Smooth muscle cell (in vitro differentiated cells): Measurements from ENCODE around the gene ZNF587. TPM values are rescaled to one million over a fixed set of nuclear protein-coding genes. Genes with fewer than 3 reads are reported as not detected.
A peak's percentile ranks its signal among the peaks of the same experiment; 100 is the strongest.
"Not testable (repeated sequence)": the region's sequence is repeated elsewhere in the genome, so short reads cannot be mapped to it uniquely, and the experiment has no call there.

ENCODE experiments used
- DNase-seq: peaks from one replicate; lab custom pipeline; 2025; ENCODE audit not compliant: unreplicated experiment; lab: John Stamatoyannopoulos, UW
- H2AFZ ChIP-seq: fragments of 200-600 bp; sonication (generic); 2 replicates; pipeline ENCODE4 v1.6.0; 2016; ENCODE audit warnings: antibody characterized with exemption, low read depth, mild to moderate bottlenecking
- H3F3A ChIP-seq: fragments of 200-600 bp; sonication (generic); 2 replicates; pipeline ENCODE4 v1.6.0; 2017; ENCODE audit warnings: antibody characterized with exemption, low read depth
- H3K27ac ChIP-seq: fragments of 200-600 bp; sonication (generic); 2 replicates; pipeline ENCODE4 v1.5.1; 2016; ENCODE audit warnings: low read depth, mild to moderate bottlenecking
- H3K27me3 ChIP-seq: fragments of 200-600 bp; sonication (generic); 2 replicates; pipeline ENCODE4 v1.6.1; 2016; ENCODE audit warnings: low read depth, mild to moderate bottlenecking
- H3K36me3 ChIP-seq: fragments of 200-600 bp; sonication (generic); 2 replicates; pipeline ENCODE4 v1.5.1; 2016; ENCODE audit warnings: low read depth
- H3K4me1 ChIP-seq: fragments of 200-600 bp; sonication (generic); 2 replicates; pipeline ENCODE4 v1.5.1; 2016; ENCODE audit warnings: low read depth
- H3K4me2 ChIP-seq: fragments of 200-600 bp; sonication (generic); 2 replicates; pipeline ENCODE4 v1.6.0; 2016; ENCODE audit warnings: mild to moderate bottlenecking
- H3K4me3 ChIP-seq: fragments of 200-600 bp; sonication (generic); 2 replicates; pipeline ENCODE4 v1.5.1; 2016; ENCODE audit warnings: mild to moderate bottlenecking
- H3K79me2 ChIP-seq: fragments of 200-600 bp; sonication (generic); 2 replicates; pipeline ENCODE4 v1.6.0; 2016; ENCODE audit warnings: low read depth, mild to moderate bottlenecking
- H3K9ac ChIP-seq: fragments of 200-600 bp; sonication (generic); 2 replicates; pipeline ENCODE4 v1.6.0; 2016; ENCODE audit warnings: low read depth
- H3K9me3 ChIP-seq: fragments of 200-600 bp; sonication (generic); replicated peaks from 2 replicates; pipeline ENCODE4 v1.5.1; 2016; ENCODE audit warnings: low read depth
- H4K20me1 ChIP-seq: fragments of 200-600 bp; sonication (generic); 2 replicates; pipeline ENCODE4 v1.6.0; 2016; ENCODE audit warnings: low read depth
- CTCF ChIP-seq: fragments of 200-600 bp; sonication (generic); IDR thresholded peaks from 2 replicates; pipeline ENCODE4 v1.5.1; 2017; ENCODE audit warnings: borderline replicate concordance, mild to moderate bottlenecking, antibody characterized with exemption; ENCODE audit not compliant: insufficient read depth, poor library complexity, severe bottlenecking
- WGBS: methylation state at CpG from one replicate; pipeline ENCODE4 v1.1.7; 2016; ENCODE audit warnings: low lambda C conversion rate; 5-methylcytosine and 5-hydroxymethylcytosine counted together
- polyA plus RNA-seq: library from polyadenylated mRNA; unstranded; fragments of >200 nt; fragmentation: Nextera tagmentation; extraction: Ambion mirVana; gene quantifications from 2 replicates; pipeline ENCODE4 v1.2.1, GENCODE V29; 2016
- total RNA-seq: library from RNA; depleted of rRNA; stranded (reverse); fragments of >200 nt; gene quantifications from 2 replicates; pipeline ENCODE4 v1.2.3, GENCODE V29; 2014

The ZNF587 gene
- total and polyA plus RNA-seq, 2 experiments from 2014 or later = 3.9 to 13.9 TPM

GRCh38 chr19:57841122-57841763 is 8.4 kb upstream of the ZNF587 start:
- peaks cover 93% of the 10 kb centered on the region for H4K20me1 ChIP-seq
- WGBS = 91% methylated on average over 6 of the region's 6 CpGs

GRCh38 chr19:57847164-57847563 is 2.5 kb upstream of the ZNF587 start:
- not testable (repeated sequence) for DNase-seq, H3K4me3 ChIP-seq, H3K27me3 ChIP-seq, H3K9me3 ChIP-seq, H3K4me1 ChIP-seq, H3K36me3 ChIP-seq, H2AFZ ChIP-seq, H3K9ac ChIP-seq, H3K27ac ChIP-seq, H3K4me2 ChIP-seq
- Histone ChIP-seq H3F3A (peaks cover 15% of the 10 kb centered on the region), H3K79me2 (peaks cover 75% of the 10 kb centered on the region), H4K20me1 (peaks cover 77% of the 10 kb centered on the region)
- 86% methylated on average over 3 of the region's 3 CpGs for WGBS

More at GRCh38 chr19:57841122-57841763, 8.4 kb upstream of the ZNF587 start:
- H3K36me3 ChIP-seq = peaks cover 4% of the 10 kb centered on the region
- H2AFZ ChIP-seq = no peak overlapping the region
- no peaks in the 10 kb centered on the region for H3K4me1 ChIP-seq
- TF ChIP-seq CTCF = no peak
- H3K27me3 ChIP-seq = no peaks in the 10 kb centered on the region
- H3F3A ChIP-seq = peaks cover 9% of the 10 kb centered on the region
- H3K79me2 ChIP-seq = peaks cover 79% of the 10 kb centered on the region
- no peaks in the 10 kb centered on the region for H3K9me3 ChIP-seq
- DNase-seq = no peak
- H3K4me2 ChIP-seq = no peak overlapping the region
- no peak overlapping the region for H3K4me3 ChIP-seq
- no peak overlapping the region for H3K27ac ChIP-seq
- no peak overlapping the region for H3K9ac ChIP-seq

- Histone ChIP-seq H4K20me1 (peaks cover 74% of the 10 kb centered on the region), H3K79me2 (peaks cover 74% of the 10 kb centered on the region), H3K27ac (peak overlapping the region; percentile 73), H3F3A (peaks cover 15% of the 10 kb centered on the region), H3K4me2 (peak overlapping the region; percentile 97), H3K4me3 (peak overlapping the region; percentile 81)
- H3K4me1 ChIP-seq, H3K36me3 ChIP-seq, H3K9me3 ChIP-seq, H2AFZ ChIP-seq, DNase-seq, H3K27me3 ChIP-seq, H3K9ac ChIP-seq: not testable (repeated sequence)
- 46% methylated on average over 2 of the region's 2 CpGs for WGBS
These were observed 445 bp upstream of the ZNF587 start for GRCh38 chr19:57849162-57849665.

- TF ChIP-seq CTCF = no peak
- peaks cover 8% of the 10 kb centered on the region for H3K4me1 ChIP-seq
- no peaks in the 10 kb centered on the region for H3K27me3 ChIP-seq
- H3K4me3 ChIP-seq = peak overlapping the region; percentile 81
- no peak overlapping the region for H2AFZ ChIP-seq
- H3K27ac ChIP-seq = peak overlapping the region; percentile 73
- H3F3A ChIP-seq = peaks cover 11% of the 10 kb centered on the region
- H4K20me1 ChIP-seq = peaks cover 71% of the 10 kb centered on the region
- H3K79me2 ChIP-seq = peaks cover 68% of the 10 kb centered on the region
- WGBS = 5% methylated on average over 11 of the region's 11 CpGs
- peak overlapping the region; percentile 82 for H3K9ac ChIP-seq
- no peaks in the 10 kb centered on the region for H3K36me3 ChIP-seq
- peak overlapping the region; percentile 97 for H3K4me2 ChIP-seq
- no peaks in the 10 kb centered on the region for H3K9me3 ChIP-seq
- DNase-seq = no peak
These were observed 926 bp downstream of the ZNF587 start for GRCh38 chr19:57850553-57851017.

GRCh38 chr19:57851812-57852603 is 2.3 kb downstream of the ZNF587 start:
- Histone ChIP-seq H3K4me3 (peak overlapping the region; percentile 81), H3K4me2 (peak overlapping the region; percentile 97), H3K27ac (peak overlapping the region; percentile 73), H4K20me1 (peaks cover 60% of the 10 kb centered on the region), H3K79me2 (peaks cover 59% of the 10 kb centered on the region)
- H3K36me3 ChIP-seq, H3F3A ChIP-seq, DNase-seq, H3K9ac ChIP-seq, H3K9me3 ChIP-seq, H2AFZ ChIP-seq, H3K4me1 ChIP-seq, H3K27me3 ChIP-seq: not testable (repeated sequence)
- WGBS = 88% methylated on average over 5 of the region's 6 CpGs

GRCh38 chr19:57854117-57854516 is 4.5 kb downstream of the ZNF587 start:
- not testable (repeated sequence) for H3K4me3 ChIP-seq, H3K4me1 ChIP-seq, H3K9me3 ChIP-seq, H3K9ac ChIP-seq, H3K36me3 ChIP-seq, DNase-seq, H2AFZ ChIP-seq, H3K27ac ChIP-seq, H3F3A ChIP-seq, H3K27me3 ChIP-seq, H3K4me2 ChIP-seq
- 73% methylated on average over 2 of the region's 2 CpGs for WGBS
- Histone ChIP-seq H3K79me2 (peaks cover 46% of the 10 kb centered on the region), H4K20me1 (peaks cover 62% of the 10 kb centered on the region)
